ENCODE measurements around the gene MYL3.

MYL3 gene

GRCh38 chr3:46896386-46896785 lies 33.1 kb upstream of the MYL3 start:
- no peak overlapping the region for H3K27ac ChIP-seq (replicated peaks)
- H3K27me3 ChIP-seq (ENCODE audit: insufficient read depth, poor library complexity, severe bottlenecking) = peaks cover 18% of the 10 kb centered on the region
- TF ChIP-seq SPI1 (IDR thresholded peaks at IDR 0.05; ENCODE audit: borderline replicate concordance, low read depth) (no peak), CTCF (IDR thresholded peaks at IDR 0.05; ENCODE audit: insufficient read depth, low read length) (no peak), POLR2AphosphoS5 (IDR thresholded peaks at IDR 0.05; ENCODE audit: low read depth) (no peak), REST (IDR thresholded peaks at IDR 0.05; ENCODE audit: insufficient replicate concordance, low read depth) (no peak), GABPA (IDR thresholded peaks at IDR 0.05; ENCODE audit: low read depth) (no peak)
- H3K4me3 ChIP-seq (replicated peaks; ENCODE audit: insufficient read depth, low read length) = no peak overlapping the region
- no peak for DNase-seq (ENCODE audit: low read depth in 1 of 2, low spot score in 1 of 2)

GRCh38 chr3:46895761-46896160 lies 32.5 kb upstream of the MYL3 start:
- peaks cover 20% of the 10 kb centered on the region for H3K27me3 ChIP-seq (ENCODE audit: insufficient read depth, poor library complexity, severe bottlenecking)
- DNase-seq (ENCODE audit: low read depth in 1 of 2, low spot score in 1 of 2) = no peak

More at GRCh38 chr3:46895761-46896160, 32.5 kb upstream of the MYL3 start:
- no peak overlapping the region for H3K4me3 ChIP-seq (replicated peaks; ENCODE audit: insufficient read depth, low read length)
- H3K27ac ChIP-seq (replicated peaks) = no peak overlapping the region
- TF ChIP-seq POLR2AphosphoS5 (IDR thresholded peaks at IDR 0.05; ENCODE audit: low read depth) = no peak
- TF ChIP-seq SPI1 (IDR thresholded peaks at IDR 0.05; ENCODE audit: borderline replicate concordance, low read depth) = no peak
- no peak for TF ChIP-seq GABPA (IDR thresholded peaks at IDR 0.05; ENCODE audit: low read depth)
- no peak for TF ChIP-seq CTCF (IDR thresholded peaks at IDR 0.05; ENCODE audit: insufficient read depth, low read length)
- no peak for TF ChIP-seq REST (IDR thresholded peaks at IDR 0.05; ENCODE audit: insufficient replicate concordance, low read depth)
